A549 (cell line): ENCODE data around the gene PSME3. TPM values are rescaled to one million over a fixed set of nuclear protein-coding genes. Genes with fewer than 3 reads are reported as not detected.

Source experiments
- ATAC-seq, 2 experiments: fragments of 200-7000 bp in 1 of 2; fragments of >200 bp in 1 of 2; cut with Nextera tagmentation in 1 of 2; cut with Tn5 transposase in 1 of 2; 3 replicates each; pipeline versions ENCODE4 v1.8.0 to v1.9.1; 2018 to 2020; ENCODE audit warnings: mild to moderate bottlenecking in 1 of 2, moderate library complexity in 1 of 2
- CTCF ChIA-PET: fragments of 300-600 bp; sonication (Branson Sonifier 250); formaldehyde crosslinking; extraction: SDS; loops from one replicate; lab custom pipeline; 2021; ENCODE audit warnings: antibody characterized with exemption, inconsistent platforms; lab: Yijun Ruan, JAX
- POLR2A ChIA-PET: fragments of 350-600 bp; formaldehyde crosslinking; extraction: SDS; loops from one replicate; lab custom pipeline; 2021; ENCODE audit warnings: antibody characterized with exemption, inconsistent platforms; lab: Yijun Ruan, JAX
- DNase-seq, 2 experiments: peaks; one replicate each; pipeline versions ENCODE4 v3.0.0 to v3.0.0-alpha.2; 2011 to 2016; ENCODE audit warnings: low read depth in 1 of 2, low spot score in 1 of 2
- FAIRE-seq: peaks from 2 replicates; lab custom pipeline; 2011; peaks lifted over from hg19 to GRCh38; lab: Jason Lieb, UNC
- H3K27ac ChIP-seq, 2 experiments: fragments of >200 bp; sonication (Bioruptor Twin); formaldehyde crosslinking; 3 replicates each; pipeline ENCODE4 v1.5.1; 2016 to 2017
- H3K4me1 ChIP-seq: fragments of >200 bp; sonication (Bioruptor Twin); formaldehyde crosslinking; 3 replicates; pipeline ENCODE4 v1.6.1; 2016
- H3K4me2 ChIP-seq: fragments of >200 bp; sonication (Bioruptor Twin); formaldehyde crosslinking; 3 replicates; pipeline ENCODE4 v1.6.1; 2016
- H3K4me3 ChIP-seq: fragments of >200 bp; sonication (Bioruptor Twin); formaldehyde crosslinking; 3 replicates; pipeline ENCODE4 v1.5.1; 2016
- H3K9me3 ChIP-seq: fragments of >200 bp; sonication (Bioruptor Twin); formaldehyde crosslinking; 3 replicates; pipeline ENCODE4 v1.6.1; 2016
- CEBPB ChIP-seq, 2 experiments: fragments of >200 bp in 1 of 2; sonication (Bioruptor Twin) in 1 of 2; formaldehyde crosslinking in 1 of 2; IDR thresholded peaks; 2 replicates each; pipeline ENCODE4 v1.6.1; 2012 to 2016
- GATA3 ChIP-seq: IDR thresholded peaks from 2 replicates; pipeline ENCODE4 v1.6.1; 2012; ENCODE audit warnings: borderline replicate concordance
- HOXA7 ChIP-seq: fragments of 250-450 bp; sonication (Bioruptor Pico); IDR thresholded peaks from 2 replicates; pipeline ENCODE4 v1.5.0; 2020; ENCODE audit warnings: mild to moderate bottlenecking, moderate library complexity
- NPAS2 ChIP-seq: fragments of 250-450 bp; sonication (Bioruptor Pico); IDR thresholded peaks from 2 replicates; pipeline ENCODE4 v1.8.0; 2022; ENCODE audit warnings: mild to moderate bottlenecking, moderate library complexity, borderline replicate concordance
- RFX5 ChIP-seq: fragments of 450-650 bp; IDR thresholded peaks from 2 replicates; pipeline ENCODE4 v1.7.1; 2014; ENCODE audit warnings: antibody characterized with exemption, mild to moderate bottlenecking, moderate library complexity
- ZC3H11A ChIP-seq: fragments of 450-650 bp; IDR thresholded peaks from 2 replicates; pipeline ENCODE4 v1.6.1; 2014; ENCODE audit warnings: antibody characterized with exemption, mild to moderate bottlenecking
- WGBS: methylation state at CpG from one replicate; pipeline ENCODE4 v1.1.6; 2017; ENCODE audit errors: missing lambda C conversion rate; 5-methylcytosine and 5-hydroxymethylcytosine counted together
- polyA plus RNA-seq, 4 experiments: library from polyadenylated mRNA; depleted of rRNA in 3 of 4; stranded (reverse); fragments of >200 nt; fragmentation: RNase III in 1 of 4; extraction: RNeasy Plus Mini Kit Qiagen cat#74134 plus additional on column Dnase treatment in 1 of 4; gene quantifications; 2 replicates in 3 of 4; 3 replicates in 1 of 4; pipeline ENCODE4 v1.2.3, GENCODE V29; 2011 to 2017
- small RNA-seq, 6 experiments: library from RNA; depleted of rRNA; stranded (forward); fragments of <200 nt; gene quantifications; one replicate each; pipeline ENCODE3, GENCODE V24; 2012
- TF ChIP-seq, protein P1 (sequence below): IDR thresholded peaks from 2 replicates; pipeline ENCODE4 v1.6.1; 2012; ENCODE audit warnings: low read depth, borderline replicate concordance
- TF ChIP-seq, protein P2 (sequence below): fragments of 250-450 bp; sonication (Bioruptor Pico); IDR thresholded peaks from 2 replicates; pipeline ENCODE4 v1.5.0; 2020; ENCODE audit warnings: low read depth, mild to moderate bottlenecking, moderate library complexity

PSME3 gene
- polyA plus RNA-seq, 2 of the 4 experiments (the other 2 are of a cell fraction), result 223 to 257 TPM

DNA sequence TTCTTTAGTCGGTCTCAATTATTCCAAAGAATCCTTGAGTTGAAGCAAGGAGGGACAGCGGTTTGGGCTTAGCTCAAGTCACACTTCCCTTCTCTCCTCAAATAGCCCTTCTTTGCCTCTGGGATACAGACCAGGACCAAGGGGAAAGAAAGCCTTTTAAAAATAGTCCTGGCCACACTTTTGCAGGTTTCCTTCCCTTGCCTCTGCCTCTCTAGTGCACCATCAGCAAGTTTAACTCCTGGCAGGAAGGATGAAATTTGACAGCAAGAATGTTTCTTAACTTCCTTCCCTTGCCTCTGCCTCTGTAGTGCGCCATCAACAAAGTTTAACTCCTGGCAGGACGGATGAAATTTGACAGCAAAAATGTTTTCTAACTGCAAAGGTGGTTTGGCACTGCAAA is 60.2 kb downstream of the PSME3 start:
- H3K27ac ChIP-seq, result peak overlapping the region; percentile 68 to 78; a peak in 5 of 6 replicates
- 95% methylated on average over 4 of the region's 4 CpGs for WGBS
- no peaks in the 10 kb centered on the region for H3K9me3 ChIP-seq
- ChIA-PET CTCF (interaction anchor here (0.7 to 2.8 kb wide), 6 partner anchors 11 to 73 kb away, joined by 3 to 17 read pairs (median 6); partner anchors contain the start of gene AOC2), POLR2A (no interaction called here)
- ATAC-seq, result no peak
- FAIRE-seq, result no peak
- H3K4me1 ChIP-seq, result peaks cover 27% of the 10 kb centered on the region
- no peak overlapping the region for H3K4me3 ChIP-seq
- DNase-seq, result no peak
- H3K4me2 ChIP-seq, result peak overlapping the region; percentile 66; the same call in 1 of the 3 replicates
- TF ChIP-seq ZC3H11A (no peak), CEBPB (IDR thresholded peaks at IDR 0.05) (no peak), RFX5 (no peak), GATA3 (no peak), HOXA7 (CRISPR knock-in tag) (no peak), NPAS2 (CRISPR knock-in tag) (no peak)
- TF ChIP-seq, protein P1, sequence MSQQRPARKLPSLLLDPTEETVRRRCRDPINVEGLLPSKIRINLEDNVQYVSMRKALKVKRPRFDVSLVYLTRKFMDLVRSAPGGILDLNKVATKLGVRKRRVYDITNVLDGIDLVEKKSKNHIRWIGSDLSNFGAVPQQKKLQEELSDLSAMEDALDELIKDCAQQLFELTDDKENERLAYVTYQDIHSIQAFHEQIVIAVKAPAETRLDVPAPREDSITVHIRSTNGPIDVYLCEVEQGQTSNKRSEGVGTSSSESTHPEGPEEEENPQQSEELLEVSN, result no peak
- TF ChIP-seq, protein P2, sequence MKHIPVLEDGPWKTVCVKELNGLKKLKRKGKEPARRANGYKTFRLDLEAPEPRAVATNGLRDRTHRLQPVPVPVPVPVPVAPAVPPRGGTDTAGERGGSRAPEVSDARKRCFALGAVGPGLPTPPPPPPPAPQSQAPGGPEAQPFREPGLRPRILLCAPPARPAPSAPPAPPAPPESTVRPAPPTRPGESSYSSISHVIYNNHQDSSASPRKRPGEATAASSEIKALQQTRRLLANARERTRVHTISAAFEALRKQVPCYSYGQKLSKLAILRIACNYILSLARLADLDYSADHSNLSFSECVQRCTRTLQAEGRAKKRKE (CRISPR knock-in tag), result no peak
- TF ChIP-seq, all 56 proteins: peak for 0

Small RNAs within 50 kb of the gene (small RNA-seq; reads per million reads assigned to genes)
- 0 to 0.08 (median 0) reads per million in 6 experiments for gene MIR6781
- 0 to 0.35 (median 0) reads per million in 6 experiments for gene RNU6-287P

Other genes with a start within 250 kb of the PSME3 start
- 28.3 and 45.9 TPM in 2 replicates for gene RETREG3, start 224.0 kb upstream of the PSME3 start, polyA plus RNA-seq (2011; rRNA removed)
- gene RETREG3, start 224.0 kb upstream of the PSME3 start, polyA plus RNA-seq (2017; fragmentation: RNase III; extraction: RNeasy Plus Mini Kit Qiagen cat#74134 plus additional on column Dnase treatment), result 19.4 to 24.2 TPM (median 22.6 TPM) in 3 replicates
- 73.3 and 79.3 TPM in 2 replicates for gene TUBG1, start 223.7 kb upstream of the PSME3 start, polyA plus RNA-seq (2011; rRNA removed)
- 151 to 161 TPM (median 156 TPM) in 3 replicates for gene TUBG1, start 223.7 kb upstream of the PSME3 start, polyA plus RNA-seq (2017; fragmentation: RNase III; extraction: RNeasy Plus Mini Kit Qiagen cat#74134 plus additional on column Dnase treatment)
- gene TUBG2, start 174.1 kb upstream of the PSME3 start, polyA plus RNA-seq (2011; rRNA removed), result 14.9 and 18.6 TPM in 2 replicates
- gene TUBG2, start 174.1 kb upstream of the PSME3 start, polyA plus RNA-seq (2017; fragmentation: RNase III; extraction: RNeasy Plus Mini Kit Qiagen cat#74134 plus additional on column Dnase treatment), result 27.1 to 36.1 TPM (median 30.6 TPM) in 3 replicates
- 5.3 and 5.5 TPM in 2 replicates for gene PLEKHH3, start 156.4 kb upstream of the PSME3 start, polyA plus RNA-seq (2011; rRNA removed)
- 12.3 to 15.5 TPM (median 14.0 TPM) in 3 replicates for gene PLEKHH3, start 156.4 kb upstream of the PSME3 start, polyA plus RNA-seq (2017; fragmentation: RNase III; extraction: RNeasy Plus Mini Kit Qiagen cat#74134 plus additional on column Dnase treatment)
- 0.19 and 0.23 TPM in 2 replicates for gene CCR10, start 151.6 kb upstream of the PSME3 start, polyA plus RNA-seq (2011; rRNA removed)
- 0.59 to 0.73 TPM (median 0.66 TPM) in 3 replicates for gene CCR10, start 151.6 kb upstream of the PSME3 start, polyA plus RNA-seq (2017; fragmentation: RNase III; extraction: RNeasy Plus Mini Kit Qiagen cat#74134 plus additional on column Dnase treatment)
- gene CNTNAP1, start 150.9 kb upstream of the PSME3 start, polyA plus RNA-seq (2011; rRNA removed), result 8.2 and 8.8 TPM in 2 replicates
- 6.3 to 7.1 TPM (median 7.1 TPM) in 3 replicates for gene CNTNAP1, start 150.9 kb upstream of the PSME3 start, polyA plus RNA-seq (2017; fragmentation: RNase III; extraction: RNeasy Plus Mini Kit Qiagen cat#74134 plus additional on column Dnase treatment)
- 35.4 and 41.1 TPM in 2 replicates for gene EZH1, start 88.4 kb upstream of the PSME3 start, polyA plus RNA-seq (2011; rRNA removed)
- 20.1 to 21.7 TPM (median 21.5 TPM) in 3 replicates for gene EZH1, start 88.4 kb upstream of the PSME3 start, polyA plus RNA-seq (2017; fragmentation: RNase III; extraction: RNeasy Plus Mini Kit Qiagen cat#74134 plus additional on column Dnase treatment)
- gene RAMP2, start 72.2 kb upstream of the PSME3 start, polyA plus RNA-seq (2011; rRNA removed), result 0.49 and 1.2 TPM in 2 replicates
- 0.30 to 1.0 TPM (median 0.87 TPM) in 3 replicates for gene RAMP2, start 72.2 kb upstream of the PSME3 start, polyA plus RNA-seq (2017; fragmentation: RNase III; extraction: RNeasy Plus Mini Kit Qiagen cat#74134 plus additional on column Dnase treatment)
- 143 and 173 TPM in 2 replicates for gene VPS25, start 59.9 kb upstream of the PSME3 start, polyA plus RNA-seq (2011; rRNA removed)
- gene VPS25, start 59.9 kb upstream of the PSME3 start, polyA plus RNA-seq (2017; fragmentation: RNase III; extraction: RNeasy Plus Mini Kit Qiagen cat#74134 plus additional on column Dnase treatment), result 118 to 132 TPM (median 119 TPM) in 3 replicates
- 1.1 and 1.6 TPM in 2 replicates for gene WNK4, start 52.8 kb upstream of the PSME3 start, polyA plus RNA-seq (2011; rRNA removed)
- 1.3 to 1.5 TPM (median 1.5 TPM) in 3 replicates for gene WNK4, start 52.8 kb upstream of the PSME3 start, polyA plus RNA-seq (2017; fragmentation: RNase III; extraction: RNeasy Plus Mini Kit Qiagen cat#74134 plus additional on column Dnase treatment)
- gene COA3, start 34.7 kb upstream of the PSME3 start, polyA plus RNA-seq (2011; rRNA removed), result 126 and 170 TPM in 2 replicates
- gene COA3, start 34.7 kb upstream of the PSME3 start, polyA plus RNA-seq (2017; fragmentation: RNase III; extraction: RNeasy Plus Mini Kit Qiagen cat#74134 plus additional on column Dnase treatment), result 127 to 131 TPM (median 130 TPM) in 3 replicates
- gene CNTD1, start 34.5 kb upstream of the PSME3 start, polyA plus RNA-seq (2011; rRNA removed), result 0.06 and 0.07 TPM in 2 replicates
- gene CNTD1, start 34.5 kb upstream of the PSME3 start, polyA plus RNA-seq (2017; fragmentation: RNase III; extraction: RNeasy Plus Mini Kit Qiagen cat#74134 plus additional on column Dnase treatment), result 0.10 to 0.47 TPM (median 0.17 TPM) in 3 replicates
- gene BECN1, start 9.1 kb upstream of the PSME3 start, polyA plus RNA-seq (2011; rRNA removed), result 125 and 138 TPM in 2 replicates
- 98.9 to 103 TPM (median 99.8 TPM) in 3 replicates for gene BECN1, start 9.1 kb upstream of the PSME3 start, polyA plus RNA-seq (2017; fragmentation: RNase III; extraction: RNeasy Plus Mini Kit Qiagen cat#74134 plus additional on column Dnase treatment)
- gene AOC2, start 11.2 kb downstream of the PSME3 start, polyA plus RNA-seq (2011; rRNA removed), result 2.7 and 3.0 TPM in 2 replicates
- 1.7 to 1.9 TPM (median 1.8 TPM) in 3 replicates for gene AOC2, start 11.2 kb downstream of the PSME3 start, polyA plus RNA-seq (2017; fragmentation: RNase III; extraction: RNeasy Plus Mini Kit Qiagen cat#74134 plus additional on column Dnase treatment)
- gene AOC3, start 17.8 kb downstream of the PSME3 start, polyA plus RNA-seq (2011; rRNA removed), result 1.4 and 1.6 TPM in 2 replicates
- gene AOC3, start 17.8 kb downstream of the PSME3 start, polyA plus RNA-seq (2017; fragmentation: RNase III; extraction: RNeasy Plus Mini Kit Qiagen cat#74134 plus additional on column Dnase treatment), result 0.79 to 1.1 TPM (median 0.97 TPM) in 3 replicates
- gene G6PC1, start 67.4 kb downstream of the PSME3 start, polyA plus RNA-seq (2011; rRNA removed), result not detected in 2 replicates
- not detected in 3 replicates for gene G6PC1, start 67.4 kb downstream of the PSME3 start, polyA plus RNA-seq (2017; fragmentation: RNase III; extraction: RNeasy Plus Mini Kit Qiagen cat#74134 plus additional on column Dnase treatment)
- 56.9 and 66.6 TPM in 2 replicates for gene AARSD1, start 131.1 kb downstream of the PSME3 start, polyA plus RNA-seq (2011; rRNA removed)
- gene AARSD1, start 131.1 kb downstream of the PSME3 start, polyA plus RNA-seq (2017; fragmentation: RNase III; extraction: RNeasy Plus Mini Kit Qiagen cat#74134 plus additional on column Dnase treatment), result 70.7 to 82.0 TPM (median 73.0 TPM) in 3 replicates
- 1.0 and 1.8 TPM in 2 replicates for gene PTGES3L, start 146.7 kb downstream of the PSME3 start, polyA plus RNA-seq (2011; rRNA removed)
- gene PTGES3L, start 146.7 kb downstream of the PSME3 start, polyA plus RNA-seq (2017; fragmentation: RNase III; extraction: RNeasy Plus Mini Kit Qiagen cat#74134 plus additional on column Dnase treatment), result 2.7 to 3.5 TPM (median 3.2 TPM) in 3 replicates
- 19.1 and 21.4 TPM in 2 replicates for gene RUNDC1, start 147.2 kb downstream of the PSME3 start, polyA plus RNA-seq (2011; rRNA removed)
- 18.7 to 19.7 TPM (median 19.5 TPM) in 3 replicates for gene RUNDC1, start 147.2 kb downstream of the PSME3 start, polyA plus RNA-seq (2017; fragmentation: RNase III; extraction: RNeasy Plus Mini Kit Qiagen cat#74134 plus additional on column Dnase treatment)
- 5,588 and 5,746 TPM in 2 replicates for gene RPL27, start 165.0 kb downstream of the PSME3 start, polyA plus RNA-seq (2011; rRNA removed)
- gene RPL27, start 165.0 kb downstream of the PSME3 start, polyA plus RNA-seq (2017; fragmentation: RNase III; extraction: RNeasy Plus Mini Kit Qiagen cat#74134 plus additional on column Dnase treatment), result 2,894 to 2,977 TPM (median 2,925 TPM) in 3 replicates
- gene IFI35, start 173.4 kb downstream of the PSME3 start, polyA plus RNA-seq (2011; rRNA removed), result 20.2 and 21.3 TPM in 2 replicates
- 10.6 to 12.9 TPM (median 10.8 TPM) in 3 replicates for gene IFI35, start 173.4 kb downstream of the PSME3 start, polyA plus RNA-seq (2017; fragmentation: RNase III; extraction: RNeasy Plus Mini Kit Qiagen cat#74134 plus additional on column Dnase treatment)
- 167 and 169 TPM in 2 replicates for gene VAT1, start 189.0 kb downstream of the PSME3 start, polyA plus RNA-seq (2011; rRNA removed)
- 117 to 153 TPM (median 149 TPM) in 3 replicates for gene VAT1, start 189.0 kb downstream of the PSME3 start, polyA plus RNA-seq (2017; fragmentation: RNase III; extraction: RNeasy Plus Mini Kit Qiagen cat#74134 plus additional on column Dnase treatment)
- 0.19 and 0.33 TPM in 2 replicates for gene RND2, start 191.8 kb downstream of the PSME3 start, polyA plus RNA-seq (2011; rRNA removed)
- 0.14 to 0.37 TPM (median 0.28 TPM) in 3 replicates for gene RND2, start 191.8 kb downstream of the PSME3 start, polyA plus RNA-seq (2017; fragmentation: RNase III; extraction: RNeasy Plus Mini Kit Qiagen cat#74134 plus additional on column Dnase treatment)